Suprapubic skin (tissue), 4 donors: ENCODE data around the gene GHDC. TPM values are rescaled to one million over a fixed set of nuclear protein-coding genes. Genes with fewer than 3 reads are reported as not detected.

Experiments
- DNase-seq, 2 donors: peaks; one replicate each; pipeline ENCODE4 v3.0.0-alpha.2; 2019; ENCODE audit warnings: low spot score in 2 of 2
- H3K27ac ChIP-seq: fragments of 200-600 bp; sonication (generic); one replicate; pipeline ENCODE4 v1.5.1; 2019
- H3K27me3 ChIP-seq: fragments of 200-600 bp; sonication (generic); one replicate; pipeline ENCODE4 v1.5.1; 2019
- H3K36me3 ChIP-seq: fragments of 200-600 bp; sonication (generic); one replicate; pipeline ENCODE4 v1.5.1; 2019
- H3K4me1 ChIP-seq: fragments of 200-600 bp; sonication (generic); one replicate; pipeline ENCODE4 v1.5.1; 2019
- H3K4me3 ChIP-seq: fragments of 200-600 bp; sonication (generic); one replicate; pipeline ENCODE4 v1.5.1; 2019; ENCODE audit warnings: mild to moderate bottlenecking
- H3K9me3 ChIP-seq: fragments of 200-600 bp; sonication (generic); one replicate; pipeline ENCODE4 v1.5.1; 2019
- CTCF ChIP-seq, 2 donors: fragments of 200-600 bp in 1 of 2; fragments of 450-650 bp in 1 of 2; sonication (generic) in 1 of 2; IDR thresholded peaks; one replicate each; pipeline ENCODE4 v1.5.1; 2016 to 2019; ENCODE audit warnings: antibody characterized with exemption in 2 of 2, mild to moderate bottlenecking in 1 of 2, moderate library complexity in 1 of 2
- EP300 ChIP-seq: sonication (generic); formaldehyde crosslinking; IDR thresholded peaks from one replicate; pipeline ENCODE4 v1.6.1; 2017; ENCODE audit warnings: antibody characterized with exemption
- POLR2A ChIP-seq, 2 donors: fragments of 450-650 bp; IDR thresholded peaks; one replicate each; pipeline ENCODE4 v1.6.1; 2017; ENCODE audit warnings: antibody characterized with exemption in 2 of 2, mild to moderate bottlenecking in 2 of 2, moderate library complexity in 2 of 2
- POLR2AphosphoS5 ChIP-seq, 3 donors: sonication (generic); formaldehyde crosslinking; IDR thresholded peaks; one replicate each; pipeline ENCODE4 v1.6.1; 2017; ENCODE audit warnings: antibody characterized with exemption in 3 of 3
- WGBS: methylation state at CpG from one replicate; pipeline ENCODE4 v1.1.5; 2018; 5-methylcytosine and 5-hydroxymethylcytosine counted together
- total RNA-seq, 4 donors: library from RNA; depleted of rRNA; stranded (reverse); fragments of >200 nt; gene quantifications; one replicate each; pipeline ENCODE4 v1.1.0, GENCODE V29; 2016

GHDC gene
- total RNA-seq, 4 donors from 2014 or later = 14.6 to 22.8 (median 18.7) TPM

- no peaks in the 10 kb centered on the region for H3K36me3 ChIP-seq
- TF ChIP-seq EP300 (no peak), POLR2A (IDR thresholded peaks at IDR 0.05) (no peak), CTCF (IDR thresholded peaks at IDR 0.05) (no peak), POLR2AphosphoS5 (IDR thresholded peaks at IDR 0.05) (no peak)
- no peak overlapping the region for H3K27ac ChIP-seq
- peaks cover 42% of the 10 kb centered on the region for H3K27me3 ChIP-seq
- H3K9me3 ChIP-seq = no peaks in the 10 kb centered on the region
- DNase-seq = peak in 1 of 2 donors; percentile 63
- WGBS = 2% methylated on average over 33 of the region's 33 CpGs
- peaks cover 28% of the 10 kb centered on the region for H3K4me1 ChIP-seq
- H3K4me3 ChIP-seq = peak overlapping the region; percentile 43
Measured at GRCh38 chr17:42180411-42180921, 13.8 kb downstream of the GHDC start.

GRCh38 chr17:42179911-42180410 is 14.3 kb downstream of the GHDC start:
- peaks cover 28% of the 10 kb centered on the region for H3K4me1 ChIP-seq
- peaks cover 40% of the 10 kb centered on the region for H3K27me3 ChIP-seq
- TF ChIP-seq POLR2A (IDR thresholded peaks at IDR 0.05) = no peak
- no peak for TF ChIP-seq EP300
- TF ChIP-seq CTCF (IDR thresholded peaks at IDR 0.05) = no peak
- no peak for TF ChIP-seq POLR2AphosphoS5 (IDR thresholded peaks at IDR 0.05)
- peak in 1 of 2 donors; percentile 67 for DNase-seq
- 0% methylated on average over 1 of the region's 20 CpGs for WGBS
- H3K9me3 ChIP-seq = no peaks in the 10 kb centered on the region
- no peaks in the 10 kb centered on the region for H3K36me3 ChIP-seq
- H3K27ac ChIP-seq = no peak overlapping the region
- peak overlapping the region; percentile 43 for H3K4me3 ChIP-seq

GRCh38 chr17:42179335-42179734 is 15.0 kb downstream of the GHDC start:
- no peaks in the 10 kb centered on the region for H3K9me3 ChIP-seq
- no peak overlapping the region for H3K27ac ChIP-seq
- no peak overlapping the region for H3K4me3 ChIP-seq
- TF ChIP-seq CTCF (IDR thresholded peaks at IDR 0.05) (no peak), EP300 (no peak), POLR2A (IDR thresholded peaks at IDR 0.05) (no peak), POLR2AphosphoS5 (IDR thresholded peaks at IDR 0.05) (no peak)
- H3K27me3 ChIP-seq = peaks cover 40% of the 10 kb centered on the region
- H3K4me1 ChIP-seq = peaks cover 25% of the 10 kb centered on the region
- H3K36me3 ChIP-seq = no peaks in the 10 kb centered on the region
- DNase-seq = no peak
- 0% methylated on average over 1 of the region's 1 CpG for WGBS

- TF ChIP-seq EP300 (no peak), POLR2A (IDR thresholded peaks at IDR 0.05) (no peak), CTCF (IDR thresholded peaks at IDR 0.05) (no peak), POLR2AphosphoS5 (IDR thresholded peaks at IDR 0.05) (no peak)
- WGBS = 34% methylated on average over 4 of the region's 14 CpGs
- no peak for DNase-seq
- H3K4me3 ChIP-seq = no peak overlapping the region
- H3K27ac ChIP-seq = no peak overlapping the region
- no peaks in the 10 kb centered on the region for H3K9me3 ChIP-seq
- peaks cover 36% of the 10 kb centered on the region for H3K27me3 ChIP-seq
- H3K36me3 ChIP-seq = no peaks in the 10 kb centered on the region
- peaks cover 19% of the 10 kb centered on the region for H3K4me1 ChIP-seq
Measured at GRCh38 chr17:42178817-42179216, 15.5 kb downstream of the GHDC start.

- no peak overlapping the region for H3K27ac ChIP-seq
- no peak overlapping the region for H3K4me3 ChIP-seq
- H3K4me1 ChIP-seq = peaks cover 16% of the 10 kb centered on the region
- DNase-seq = no peak
- WGBS = 85% methylated on average over 2 of the region's 2 CpGs
- H3K27me3 ChIP-seq = peaks cover 28% of the 10 kb centered on the region
- H3K9me3 ChIP-seq = no peaks in the 10 kb centered on the region
- TF ChIP-seq CTCF (IDR thresholded peaks at IDR 0.05) (no peak), POLR2A (IDR thresholded peaks at IDR 0.05) (no peak), EP300 (no peak), POLR2AphosphoS5 (IDR thresholded peaks at IDR 0.05) (no peak)
- no peaks in the 10 kb centered on the region for H3K36me3 ChIP-seq
Measured at GRCh38 chr17:42177684-42178083, 16.6 kb downstream of the GHDC start.
